A673 (cell line): ENCODE measurements around the gene COG1. TPM values are rescaled to one million over a fixed set of nuclear protein-coding genes. Genes with fewer than 3 reads are reported as not detected.
A peak's percentile ranks its signal among the peaks of the same experiment; 100 is the strongest.

Source experiments
- BruUV-seq: library from RNA; stranded (reverse); fragments of 400-500 nt; replicated peaks from 2 replicates; lab custom pipeline; 2021; lab: Mats Ljungman, UMichigan
- CTCF ChIA-PET: fragments of 300-600 bp; sonication (Branson Sonifier 250); formaldehyde crosslinking; loops from one replicate; lab custom pipeline; 2022; ENCODE audit warnings: antibody characterized with exemption; lab: Charles Lee
- POLR2A ChIA-PET: fragments of 300-600 bp; sonication (Branson Sonifier 250); formaldehyde crosslinking; loops from one replicate; lab custom pipeline; 2022; ENCODE audit warnings: antibody characterized with exemption; ENCODE audit not compliant: low non-redundant PET; lab: Charles Lee
- DNase-seq: peaks from one replicate; pipeline ENCODE4 v3.0.0-alpha.2; 2015; ENCODE audit warnings: low spot score
- H3K27ac ChIP-seq: fragments of 200-600 bp; sonication (generic); 2 replicates; pipeline ENCODE4 v1.5.1; 2016; ENCODE audit warnings: mixed run types, low read depth, mild to moderate bottlenecking, mixed read lengths, antibody characterized with exemption, low read length; ENCODE audit not compliant: poor library complexity, severe bottlenecking
- H3K27me3 ChIP-seq: fragments of 200-600 bp; sonication (generic); replicated peaks from 2 replicates; pipeline ENCODE4 v1.6.1; 2017; ENCODE audit warnings: mixed run types, low read depth, mild to moderate bottlenecking, mixed read lengths, antibody characterized with exemption, low read length; ENCODE audit not compliant: insufficient read depth, poor library complexity
- H3K36me3 ChIP-seq: fragments of 200-600 bp; sonication (generic); 2 replicates; pipeline ENCODE4 v1.6.1; 2016; ENCODE audit warnings: mixed run types, mild to moderate bottlenecking, mixed read lengths, antibody characterized with exemption, low read length; ENCODE audit not compliant: insufficient read depth, poor library complexity, severe bottlenecking
- H3K4me1 ChIP-seq: fragments of 200-600 bp; sonication (generic); 2 replicates; pipeline ENCODE4 v1.6.1; 2017; ENCODE audit warnings: mixed run types, mild to moderate bottlenecking, mixed read lengths, antibody characterized with exemption, low read length; ENCODE audit not compliant: insufficient read depth, poor library complexity, severe bottlenecking
- H3K4me3 ChIP-seq: fragments of 200-600 bp; sonication (generic); 2 replicates; pipeline ENCODE4 v1.5.1; 2016; ENCODE audit warnings: low read depth, mixed run types, mild to moderate bottlenecking, mixed read lengths, low read length; ENCODE audit not compliant: poor library complexity, severe bottlenecking
- H3K9me3 ChIP-seq: fragments of 200-600 bp; sonication (generic); 2 replicates; pipeline ENCODE4 v1.6.1; 2016; ENCODE audit warnings: mixed run types, low read depth, mild to moderate bottlenecking, mixed read lengths, antibody characterized with exemption, low read length; ENCODE audit not compliant: poor library complexity, severe bottlenecking
- CTCF ChIP-seq: fragments of 300-800, 200-600 bp; sonication (generic); conservative IDR thresholded peaks from 2 replicates; pipeline ENCODE4 v1.5.1; 2017; ENCODE audit warnings: low read depth, mild to moderate bottlenecking, antibody characterized with exemption, low read length, moderate library complexity, mixed read lengths
- EZH2 ChIP-seq: fragments of 200-600 bp; sonication (generic); IDR thresholded peaks from 2 replicates; pipeline ENCODE4 v1.6.1; 2017; ENCODE audit warnings: borderline replicate concordance, low read depth, mild to moderate bottlenecking, mixed read lengths, antibody characterized with exemption, low read length; ENCODE audit not compliant: poor library complexity, severe bottlenecking
- intact Hi-C: fragments of 100-400 bp; cut with micrococcal nuclease; formaldehyde crosslinking; loops from one replicate; pipeline ENCODE4 v1.10.0; 2022; ENCODE audit not compliant: unreplicated experiment
- total RNA-seq: library from RNA; stranded (reverse); gene quantifications from 2 replicates; pipeline ENCODE4 v1.2.3, GENCODE V29; 2021

The COG1 gene
- total RNA-seq, 1 experiment from 2014 or later, result 32.2 TPM

DNA sequence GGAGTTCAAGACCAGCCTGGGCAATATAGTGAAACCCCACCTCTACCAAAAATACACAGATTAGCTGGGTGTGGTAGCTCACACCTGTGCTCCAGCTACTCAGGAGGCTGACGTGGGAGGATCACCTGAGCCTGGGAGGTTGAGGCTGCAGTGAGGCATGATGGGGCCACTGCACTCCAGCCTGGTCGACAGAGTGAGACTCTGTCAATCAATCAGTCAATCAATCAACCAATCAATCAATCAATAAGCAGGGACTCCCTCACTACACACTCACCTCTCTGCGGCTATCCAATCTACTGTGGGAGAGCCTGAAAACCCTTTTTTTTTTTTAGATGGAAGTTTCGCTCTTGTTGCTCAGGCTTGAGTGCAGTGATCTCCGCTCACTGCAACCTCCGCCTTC is 37.2 kb downstream of the COG1 start:
- BruUV-seq, result no TSS peak
- ChIA-PET POLR2A (no interaction called here), CTCF (no interaction called here)
- Histone ChIP-seq H3K36me3 (no peaks in the 10 kb centered on the region), H3K27ac (no peak overlapping the region), H3K9me3 (no peaks in the 10 kb centered on the region), H3K27me3 (no peaks in the 10 kb centered on the region), H3K4me1 (peaks cover 30% of the 10 kb centered on the region), H3K4me3 (no peak overlapping the region)
- DNase-seq, result no peak
- TF ChIP-seq CTCF (no peak), EZH2 (no peak)
- intact Hi-C loops, result loop anchor here (5.0 kb wide), 1 partner anchor 38 kb away; the partner anchor contains the start of gene COG1

DNA sequence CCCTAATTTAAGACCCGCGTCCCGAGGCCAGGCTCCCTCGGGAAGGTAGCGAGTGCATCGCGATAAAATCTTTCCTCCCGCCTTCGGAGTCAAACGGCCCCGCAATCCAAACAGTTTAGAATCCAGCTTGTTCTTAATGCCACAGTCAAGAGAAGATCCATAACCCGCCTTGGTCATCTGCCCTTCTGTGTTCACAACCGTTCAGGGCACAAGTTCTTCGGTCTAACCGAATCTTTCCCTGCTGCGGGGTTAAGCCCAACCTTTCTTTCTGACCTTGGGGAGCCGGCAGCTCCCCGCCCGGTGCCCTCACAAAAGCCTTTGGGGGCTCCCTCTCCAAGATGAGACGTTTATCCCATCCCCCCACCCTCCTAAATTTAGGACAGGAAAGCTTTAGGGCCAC is 38.5 kb downstream of the COG1 start:
- Histone ChIP-seq H3K9me3 (no peaks in the 10 kb centered on the region), H3K27me3 (no peaks in the 10 kb centered on the region), H3K4me3 (peak overlapping the region; percentile 98), H3K36me3 (peaks cover 13% of the 10 kb centered on the region), H3K27ac (peak overlapping the region; percentile 94), H3K4me1 (peaks cover 30% of the 10 kb centered on the region)
- ChIA-PET CTCF (no interaction called here), POLR2A (no interaction called here)
- peak; percentile 25 for DNase-seq
- intact Hi-C loops, result loop anchor here (5.0 kb wide), 1 partner anchor 39 kb away; the partner anchor contains the start of gene COG1
- TF ChIP-seq EZH2 (no peak), CTCF (no peak)
- BruUV-seq, result no TSS peak

DNA sequence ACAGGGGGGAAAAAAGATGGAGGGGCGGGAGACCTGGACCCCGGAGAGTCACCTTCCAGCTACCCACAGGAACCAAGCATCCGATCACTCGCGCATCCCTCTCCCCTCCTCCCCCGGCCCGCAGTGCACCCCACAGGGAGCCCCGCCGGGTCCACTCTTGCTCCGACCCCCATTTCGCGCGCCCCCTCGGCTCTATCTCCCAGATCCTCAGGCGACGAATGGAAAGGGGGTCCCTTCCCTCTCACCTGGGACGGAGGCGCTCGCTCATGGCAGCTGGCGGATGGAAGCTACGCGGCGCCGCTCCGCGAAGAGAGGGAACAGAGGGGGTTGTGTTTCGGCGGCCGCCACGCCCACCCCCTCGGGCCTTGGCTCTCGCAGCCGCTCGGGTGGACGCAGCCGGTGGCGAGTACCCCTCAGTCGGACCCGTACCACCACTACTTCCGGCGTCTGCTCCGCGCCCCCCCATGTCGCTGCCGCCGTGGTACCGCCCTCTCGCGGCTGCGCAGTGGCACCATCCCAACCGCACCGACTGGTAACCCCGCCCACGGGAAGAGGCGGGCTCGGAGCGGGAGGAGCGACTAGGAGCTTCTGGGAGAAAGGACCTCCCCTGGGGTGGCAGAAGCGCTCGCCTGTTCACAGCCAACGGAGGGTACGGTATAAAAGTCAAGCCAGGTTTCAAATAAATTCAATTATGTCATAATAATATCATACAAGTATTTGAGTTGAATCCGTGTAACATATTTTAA is 39.2 kb downstream of the COG1 start:
- Histone ChIP-seq H3K9me3 (no peaks in the 10 kb centered on the region), H3K36me3 (peaks cover 13% of the 10 kb centered on the region), H3K27ac (peak overlapping the region; percentile 94), H3K27me3 (no peaks in the 10 kb centered on the region), H3K4me1 (peaks cover 27% of the 10 kb centered on the region), H3K4me3 (peak overlapping the region; percentile 98)
- BruUV-seq, result no TSS peak
- ChIA-PET CTCF (no interaction called here), POLR2A (no interaction called here)
- intact Hi-C loops, result loop anchor here (5.0 kb wide), 1 partner anchor 40 kb away; the partner anchor contains the start of gene COG1
- TF ChIP-seq CTCF (peak; percentile 18; the same call in 1 of the 2 replicates), EZH2 (no peak)
- peak; percentile 97 for DNase-seq
